Measurements from ENCODE around the gene SIGMAR1.

SIGMAR1 gene

DNA sequence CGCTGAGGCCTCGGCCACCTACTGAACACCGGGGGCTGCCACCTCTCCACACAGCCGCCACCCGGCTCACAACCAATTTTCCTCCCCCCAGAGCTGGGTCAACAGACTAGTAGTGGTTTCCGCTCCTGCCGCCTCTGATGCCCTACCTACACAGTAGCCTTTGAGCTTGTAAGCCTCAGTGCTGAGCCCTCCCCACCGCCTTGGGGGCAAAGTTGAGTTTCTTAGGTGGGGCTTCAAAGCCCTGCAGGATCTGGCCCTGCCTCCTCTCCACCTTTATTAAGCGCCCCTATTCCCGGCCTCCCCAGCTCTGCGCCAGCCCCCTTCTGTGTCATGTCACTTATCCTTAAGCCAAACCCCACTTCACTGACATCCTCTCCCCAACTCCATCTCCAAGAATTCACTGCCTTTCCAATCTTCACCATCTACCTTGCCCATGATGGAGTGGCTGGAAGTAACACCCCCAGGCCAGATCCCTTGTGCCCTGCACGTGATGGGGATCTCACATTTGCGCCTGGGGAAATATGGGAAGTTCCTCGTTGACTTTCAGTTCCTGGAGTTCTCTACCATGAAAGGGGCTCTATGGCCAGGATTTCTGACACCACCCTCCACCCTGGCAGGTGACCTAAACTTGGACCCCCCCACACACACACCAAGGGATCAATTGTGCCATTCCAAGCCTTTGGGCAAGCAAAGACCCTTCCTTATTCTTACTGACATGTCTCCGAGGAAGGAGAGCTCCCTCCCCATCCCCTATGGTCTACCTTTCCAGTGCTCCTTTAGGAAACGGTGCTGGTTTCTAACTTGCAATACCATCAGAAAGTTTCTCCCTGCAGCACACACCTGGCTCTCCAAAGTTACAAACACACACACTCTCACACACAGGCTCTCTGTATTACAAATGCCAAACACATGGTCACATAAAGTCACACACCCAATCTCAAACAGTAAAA, 45.4 kb downstream of the SIGMAR1 start:
- H3K36me3 Mint-ChIP-seq: peaks cover 0 to 5% of the 10 kb centered on the region in 2 donors
- no peak overlapping the region for H3K27ac Mint-ChIP-seq
- H3K27me3 Mint-ChIP-seq: peaks cover 66 to 77% of the 10 kb centered on the region in 2 donors
- ATAC-seq (replicated peaks) (peak; percentile 8 to 10), DNase-seq (no peak)
- peak overlapping the region; percentile 85 to 87 for H3K4me3 Mint-ChIP-seq
- H3K4me1 Mint-ChIP-seq: peaks cover 36 to 50% of the 10 kb centered on the region in 2 donors
- no peaks in the 10 kb centered on the region for H3K9me3 Mint-ChIP-seq

DNA sequence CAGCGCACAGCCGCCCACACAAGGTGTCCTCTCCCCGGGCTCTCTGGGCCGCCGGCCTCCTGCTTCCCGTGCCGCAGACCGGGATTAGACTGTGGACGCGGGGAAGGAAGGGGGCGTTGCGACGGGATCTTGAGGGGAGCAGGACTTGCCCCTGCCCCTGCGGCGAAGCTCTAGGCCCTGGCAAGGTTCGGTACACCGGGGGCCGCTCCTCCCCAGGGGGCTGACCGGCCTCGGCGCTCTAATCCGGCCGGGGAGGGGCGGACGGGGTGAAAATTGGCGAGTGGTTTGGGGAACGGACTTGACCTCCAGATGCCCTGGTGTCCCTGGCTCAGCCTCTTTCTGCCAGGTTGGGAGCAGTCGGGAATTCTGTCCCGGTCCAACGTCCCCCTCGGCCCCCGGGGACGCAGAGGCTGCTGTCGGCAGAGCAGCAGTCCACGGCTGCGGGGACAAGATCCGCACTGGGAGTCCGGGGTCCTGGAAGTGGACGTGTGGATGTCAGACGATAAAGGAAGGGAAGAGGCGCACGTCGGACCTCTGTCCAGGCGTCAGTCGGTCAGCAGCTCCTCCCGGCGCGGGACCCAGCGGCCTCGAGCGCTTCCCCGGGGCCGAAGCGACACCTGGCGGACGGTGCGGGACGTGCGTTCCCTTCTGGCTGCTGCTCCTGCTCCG, 46.2 kb downstream of the SIGMAR1 start:
- peak; percentile 86 for ATAC-seq (replicated peaks)
- H3K9me3 Mint-ChIP-seq: no peaks in the 10 kb centered on the region
- peaks cover 70 to 80% of the 10 kb centered on the region in 2 donors for H3K27me3 Mint-ChIP-seq
- H3K27ac Mint-ChIP-seq: no peak overlapping the region
- H3K4me3 Mint-ChIP-seq: peak overlapping the region; percentile 85 to 87
- peak; percentile 59 for DNase-seq
- H3K4me1 Mint-ChIP-seq: peaks cover 36 to 50% of the 10 kb centered on the region in 2 donors
- H3K36me3 Mint-ChIP-seq: peaks cover 0 to 5% of the 10 kb centered on the region in 2 donors

DNA sequence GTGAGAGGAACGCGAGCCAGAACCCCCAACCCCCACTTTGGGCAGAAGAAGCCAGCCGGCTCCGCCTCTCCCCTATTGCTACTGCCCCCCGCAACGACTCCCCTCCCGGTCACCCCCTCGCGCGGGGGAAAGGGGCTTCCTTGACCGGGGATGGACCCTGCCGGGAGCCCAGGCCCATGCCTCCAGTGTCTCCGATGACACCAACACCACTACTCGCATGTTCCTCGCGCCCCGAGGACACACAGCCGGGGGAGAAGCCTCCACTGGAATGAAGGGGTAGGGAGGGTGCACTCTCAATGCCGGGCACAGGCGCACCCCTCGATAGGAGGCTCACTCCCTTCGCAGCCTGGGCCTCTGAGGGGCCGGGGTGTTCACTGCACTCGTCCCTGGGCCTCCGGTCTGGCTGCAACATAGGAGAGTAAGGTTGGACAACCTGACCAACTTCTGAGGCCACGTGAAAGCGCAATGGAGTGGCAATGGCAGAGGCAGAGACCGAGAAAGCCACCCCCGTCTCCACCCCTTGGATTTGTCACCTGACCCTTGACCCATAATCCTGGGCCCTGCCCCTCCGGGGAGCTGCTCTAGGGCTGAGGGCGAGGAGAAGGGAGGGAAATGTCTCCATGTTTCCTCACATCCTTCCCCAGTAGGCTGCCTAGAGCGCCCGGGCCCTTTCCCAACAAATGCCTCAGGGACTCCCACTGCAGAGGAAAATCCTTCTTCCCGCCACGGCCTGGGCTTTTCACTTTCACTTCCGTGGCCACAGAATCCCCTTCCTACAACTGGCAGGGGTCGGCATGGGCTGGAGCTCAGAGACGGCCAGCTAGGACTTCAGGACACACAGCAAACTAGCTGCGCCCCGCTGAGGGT, 47.0 kb downstream of the SIGMAR1 start:
- Mint-ChIP-seq H3K9me3 (no peaks in the 10 kb centered on the region), H3K27me3 (peaks cover 72 to 83% of the 10 kb centered on the region in 2 donors), H3K4me3 (peak overlapping the region; percentile 85 to 87), H3K36me3 (peaks cover 0 to 5% of the 10 kb centered on the region in 2 donors), H3K4me1 (peaks cover 38 to 54% of the 10 kb centered on the region in 2 donors), H3K27ac (peak overlapping the region; percentile 76)
- DNase-seq: no peak
- ATAC-seq (replicated peaks): peak; percentile 20 to 23

DNA sequence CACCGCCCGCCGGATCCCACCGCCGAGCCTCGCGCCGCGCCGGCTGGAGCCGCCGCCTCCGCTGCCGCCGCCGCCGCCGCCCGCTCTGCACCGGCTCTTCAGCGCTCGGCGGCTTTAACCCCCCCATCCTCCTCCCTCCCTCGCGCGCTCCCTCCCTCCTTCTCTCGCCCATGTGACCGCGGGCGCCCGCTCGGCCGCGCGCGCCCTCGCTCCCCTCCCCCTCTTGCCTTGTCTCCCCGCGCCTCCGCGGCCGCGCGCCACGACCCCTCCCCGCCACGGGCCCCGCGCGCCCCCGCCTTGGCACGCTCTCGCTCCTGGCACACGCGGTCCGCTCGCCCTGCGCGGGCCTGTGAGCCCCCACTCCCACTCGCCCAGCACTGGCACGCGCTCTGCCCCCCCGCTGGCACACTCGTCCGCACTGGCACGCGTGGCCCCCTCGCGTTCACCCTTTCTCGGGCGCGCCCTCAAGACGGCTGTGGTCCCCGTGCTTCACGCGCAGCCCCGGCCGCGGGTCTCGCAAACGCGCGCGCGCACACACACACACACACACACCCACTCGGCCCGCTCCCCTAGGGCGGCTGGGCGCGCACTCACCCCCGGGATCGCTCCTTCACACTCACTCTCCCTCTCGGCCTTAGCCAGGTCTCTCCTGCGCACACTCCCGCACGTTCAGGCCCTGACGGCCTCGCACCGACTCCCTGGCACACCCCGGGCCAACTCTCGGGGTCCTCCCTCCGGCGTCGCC, 47.8 kb downstream of the SIGMAR1 start, which contains the start of gene CNTFR:
TSS of gene CNTFR (minus strand) at position 89 of the 745 bp plus-strand sequence. CDS start 20,743 bp downstream, outside the sequence.
- ATAC-seq (replicated peaks): peak in 1 of 2 donors; percentile 17
- H3K27ac Mint-ChIP-seq: peak within 1 kb of the TSS; percentile 76
- peaks cover 75 to 86% of the 10 kb centered on the region in 2 donors for H3K27me3 Mint-ChIP-seq
- H3K4me3 Mint-ChIP-seq: peak within 1 kb of the TSS; percentile 85 to 87
- peaks cover 41 to 60% of the 10 kb centered on the region in 2 donors for H3K4me1 Mint-ChIP-seq
- H3K9me3 Mint-ChIP-seq: no peaks in the 10 kb centered on the region
- DNase-seq: no peak
- peaks cover 0 to 5% of the 10 kb centered on the region in 2 donors for H3K36me3 Mint-ChIP-seq

DNA sequence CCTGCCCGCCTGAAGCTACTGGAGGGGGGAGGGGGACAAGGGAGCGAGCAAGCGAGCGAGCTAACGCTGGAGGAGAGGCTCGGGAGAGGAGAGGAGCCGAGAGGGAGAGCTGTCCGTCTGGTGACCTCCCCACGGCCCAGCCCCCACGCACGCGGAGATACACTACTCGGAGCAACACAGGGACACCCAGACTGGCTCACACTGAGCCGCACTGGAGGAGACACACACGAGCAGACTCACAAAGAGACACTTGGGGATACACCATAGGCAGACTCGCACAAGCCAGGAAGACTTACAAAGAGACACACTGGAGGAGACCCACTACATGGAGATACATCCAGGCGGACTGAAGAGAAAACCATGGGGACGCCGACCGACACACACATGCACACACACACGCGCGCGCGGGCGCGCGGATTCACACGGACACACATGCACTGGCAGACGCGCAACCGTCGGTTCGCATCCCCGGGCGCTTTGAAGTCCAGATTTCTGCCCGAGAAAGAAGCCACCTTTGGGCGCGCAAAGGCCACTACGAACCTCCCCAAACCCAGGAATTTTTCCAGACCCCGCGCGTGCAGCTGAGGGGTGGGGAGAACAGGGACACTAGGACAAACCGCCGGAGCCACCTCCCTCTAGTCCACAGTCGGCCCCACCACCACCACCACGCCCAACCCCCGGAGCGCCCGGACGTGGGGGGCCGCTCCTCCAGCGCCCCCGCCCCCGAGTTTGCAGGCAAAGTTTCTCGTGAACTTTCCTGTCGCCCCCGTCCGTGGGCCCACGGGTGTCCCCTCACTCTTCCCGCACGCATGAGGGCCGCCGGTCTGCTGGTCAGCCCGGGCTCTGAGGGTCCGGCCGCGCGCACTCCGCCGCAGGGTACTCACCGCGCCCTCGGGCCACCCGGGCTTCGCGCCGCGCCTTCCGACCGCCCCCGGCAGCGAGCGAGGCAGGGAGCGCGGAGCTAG, 48.6 kb downstream of the SIGMAR1 start:
- peak overlapping the region; percentile 47 to 76 for H3K4me3 Mint-ChIP-seq
- no peak for ATAC-seq (replicated peaks)
- H3K27me3 Mint-ChIP-seq: peaks cover 81 to 92% of the 10 kb centered on the region in 2 donors
- H3K4me1 Mint-ChIP-seq: peaks cover 41 to 60% of the 10 kb centered on the region in 2 donors
- H3K27ac Mint-ChIP-seq: no peak overlapping the region
- no peaks in the 10 kb centered on the region for H3K9me3 Mint-ChIP-seq
- DNase-seq: no peak
- peaks cover 0 to 5% of the 10 kb centered on the region in 2 donors for H3K36me3 Mint-ChIP-seq

DNA sequence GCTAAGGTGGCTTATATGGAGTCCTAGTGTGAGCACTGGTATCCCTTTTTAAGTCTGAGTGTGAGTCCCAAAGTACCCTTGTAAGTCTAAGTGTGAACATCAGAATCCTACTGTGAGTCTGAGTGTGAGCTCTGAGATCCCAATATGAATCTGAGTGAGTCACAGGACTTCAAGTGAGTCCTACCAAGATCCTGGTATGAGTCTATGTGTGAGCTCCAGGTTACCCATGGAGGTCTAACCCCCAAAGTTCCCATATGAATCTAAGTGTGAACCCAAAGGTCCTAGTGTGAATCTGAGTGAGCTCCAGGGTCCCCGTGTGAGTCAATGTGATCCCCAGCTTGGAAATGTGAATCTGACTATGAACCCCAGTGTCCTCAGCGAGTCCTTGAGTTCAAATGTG, 50.3 kb downstream of the SIGMAR1 start:
- Mint-ChIP-seq H3K9me3 (no peaks in the 10 kb centered on the region), H3K4me1 (peaks cover 30 to 47% of the 10 kb centered on the region in 2 donors), H3K27ac (no peak overlapping the region), H3K27me3 (peaks cover 79 to 92% of the 10 kb centered on the region in 2 donors), H3K4me3 (no peak overlapping the region), H3K36me3 (peaks cover 0 to 5% of the 10 kb centered on the region in 2 donors)
- DNase-seq: no peak
- no peak for ATAC-seq (replicated peaks)

DNA sequence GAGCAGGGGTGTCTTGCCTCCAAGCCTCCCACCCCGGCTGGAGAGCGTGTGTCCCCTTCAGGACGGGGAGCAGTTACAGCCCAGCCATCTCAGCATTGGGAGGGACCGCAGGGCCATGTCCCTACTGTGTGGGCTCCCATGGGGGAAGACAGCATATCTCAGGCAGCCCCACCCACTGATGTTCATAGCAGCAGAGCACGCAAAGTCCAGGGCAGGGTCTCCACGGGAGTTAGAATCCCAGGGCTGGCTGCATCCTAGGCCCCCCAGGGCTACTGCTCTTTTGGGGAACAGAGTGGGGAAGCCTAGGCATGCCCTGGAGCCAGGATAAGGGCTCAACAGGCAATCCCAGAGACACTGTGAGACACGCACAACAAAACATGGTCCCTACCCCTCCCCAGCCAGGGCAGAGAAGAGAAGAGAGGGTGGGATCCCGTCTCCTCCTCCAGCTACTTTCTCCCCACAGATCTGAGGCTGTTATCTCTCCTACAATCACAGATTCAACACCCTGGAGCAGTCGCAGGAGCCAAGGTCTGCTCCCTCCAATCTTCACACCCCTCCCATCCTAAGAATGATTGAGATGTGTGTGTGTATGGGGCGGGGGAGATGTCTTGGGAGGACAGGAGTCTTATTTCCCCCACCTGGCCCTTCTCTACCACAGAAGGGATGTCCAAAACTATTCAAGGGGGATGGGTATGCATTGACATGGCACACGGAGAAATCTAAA, 51.5 kb downstream of the SIGMAR1 start:
- Mint-ChIP-seq H3K27me3 (peaks cover 81 to 91% of the 10 kb centered on the region in 2 donors), H3K27ac (no peak overlapping the region), H3K4me3 (no peak overlapping the region), H3K36me3 (peaks cover 0 to 5% of the 10 kb centered on the region in 2 donors), H3K9me3 (no peaks in the 10 kb centered on the region), H3K4me1 (peaks cover 22 to 35% of the 10 kb centered on the region in 2 donors)
- DNase-seq (no peak), ATAC-seq (replicated peaks) (no peak)

DNA sequence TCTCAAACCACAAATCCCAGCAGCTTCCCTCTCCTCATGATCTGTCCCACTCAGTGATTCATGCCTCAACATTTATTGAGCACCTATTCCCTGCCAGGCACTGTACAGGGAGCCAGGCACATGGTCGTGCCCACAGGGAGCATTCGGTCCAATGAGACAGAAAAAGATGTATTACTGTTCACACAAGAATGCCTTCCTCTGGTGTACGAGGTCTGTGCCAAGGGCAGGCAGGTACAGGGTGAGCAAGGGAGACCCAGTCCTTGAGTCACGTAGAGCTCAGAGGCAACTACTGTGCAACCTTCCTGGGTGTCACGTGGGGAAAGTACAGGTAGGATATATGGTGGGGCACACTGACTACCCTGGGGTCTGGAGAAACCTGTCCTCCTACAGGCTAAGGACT, 52.6 kb downstream of the SIGMAR1 start:
- Mint-ChIP-seq H3K27ac (no peak overlapping the region), H3K4me1 (peaks cover 14 to 24% of the 10 kb centered on the region in 2 donors), H3K4me3 (no peak overlapping the region), H3K36me3 (peaks cover 0 to 1% of the 10 kb centered on the region in 2 donors), H3K9me3 (no peaks in the 10 kb centered on the region), H3K27me3 (peaks cover 84 to 91% of the 10 kb centered on the region in 2 donors)
- ATAC-seq (replicated peaks) (peak; percentile 10 to 14), DNase-seq (no peak)

Data from stimulated activated naive B cell treated with anti-CD40 and anti-IgM and Interleukin-4, amounts not matched to agents 10 μg/mL and 1 μg/mL and 100 μg/mL, for 72 hours (primary cell).